ENCODE measurements around the gene CPT1C.

Gene CPT1C

GRCh38 chr19:49677231-49677900 is 13.6 kb upstream of the CPT1C start, which contains the start of gene PRMT1:
TSS of gene PRMT1 (plus strand) at chr19:49677271. CDS start at chr19:49677281, 10 bp downstream.
- no peak for DNase-seq (ENCODE audit: low spot score)
- no peak for TF ChIP-seq CTCF (IDR thresholded peaks at IDR 0.05; ENCODE audit: borderline replicate concordance, control extremely low read depth, extremely low read depth, insufficient read depth, missing control alignments)
- in situ Hi-C loops (cut with MboI; ENCODE audit: low sequenced_read_pairs, unreplicated experiment) = no loop called here

- DNase-seq (ENCODE audit: low spot score) = peak; percentile 78
- in situ Hi-C loops (cut with MboI; ENCODE audit: low sequenced_read_pairs, unreplicated experiment) = no loop called here
- peak; percentile 74 for TF ChIP-seq CTCF (IDR thresholded peaks at IDR 0.05; ENCODE audit: borderline replicate concordance, control extremely low read depth, extremely low read depth, insufficient read depth, missing control alignments)
Observed at GRCh38 chr19:49677901-49678674, 12.8 kb upstream of the CPT1C start.

- no peak for TF ChIP-seq CTCF (IDR thresholded peaks at IDR 0.05; ENCODE audit: borderline replicate concordance, control extremely low read depth, extremely low read depth, insufficient read depth, missing control alignments)
- in situ Hi-C loops (cut with MboI; ENCODE audit: low sequenced_read_pairs, unreplicated experiment) = no loop called here
- no peak for DNase-seq (ENCODE audit: low spot score)
Observed at GRCh38 chr19:49678985-49679770, 11.7 kb upstream of the CPT1C start.

- DNase-seq (ENCODE audit: low spot score) = no peak
- in situ Hi-C loops (cut with MboI; ENCODE audit: low sequenced_read_pairs, unreplicated experiment) = no loop called here
- TF ChIP-seq CTCF (IDR thresholded peaks at IDR 0.05; ENCODE audit: borderline replicate concordance, control extremely low read depth, extremely low read depth, insufficient read depth, missing control alignments) = no peak
Observed at GRCh38 chr19:49679771-49680413, 11.0 kb upstream of the CPT1C start.

- peak; percentile 95 for DNase-seq (ENCODE audit: low spot score)
- TF ChIP-seq CTCF (IDR thresholded peaks at IDR 0.05; ENCODE audit: borderline replicate concordance, control extremely low read depth, extremely low read depth, insufficient read depth, missing control alignments) = peak; percentile 99
- in situ Hi-C loops (cut with MboI; ENCODE audit: low sequenced_read_pairs, unreplicated experiment) = no loop called here
Observed at GRCh38 chr19:49680421-49681351, 10.2 kb upstream of the CPT1C start.

Data from GM13976 (cell line).